BE2C (cell line): ENCODE data around the gene EID2.

ENCODE experiments used
- DNase-seq: peaks from one replicate; pipeline ENCODE4 v3.0.0-alpha.2; 2020
- H3K27me3 ChIP-seq: fragments of 250-450 bp; sonication (Bioruptor Pico); 2 replicates; pipeline ENCODE4 v1.5.1; 2020; ENCODE audit warnings: mild to moderate bottlenecking
- H3K36me3 ChIP-seq: fragments of 250-450 bp; sonication (Bioruptor Pico); 2 replicates; pipeline ENCODE4 v1.5.1; 2020; ENCODE audit warnings: mild to moderate bottlenecking
- H3K4me1 ChIP-seq: fragments of 250-450 bp; sonication (Bioruptor Pico); 2 replicates; pipeline ENCODE4 v1.5.1; 2020
- H3K4me3 ChIP-seq: 2 replicates; pipeline ENCODE4 v1.5.1; 2011; ENCODE audit warnings: low read depth, low read length
- H3K9me3 ChIP-seq: fragments of 250-450 bp; sonication (Bioruptor Pico); 2 replicates; pipeline ENCODE4 v1.5.1; 2020
- CTCF ChIP-seq: IDR thresholded peaks from 2 replicates; pipeline ENCODE4 v1.5.1; 2012; ENCODE audit warnings: mild to moderate bottlenecking, low read depth, low read length

The EID2 gene

DNA sequence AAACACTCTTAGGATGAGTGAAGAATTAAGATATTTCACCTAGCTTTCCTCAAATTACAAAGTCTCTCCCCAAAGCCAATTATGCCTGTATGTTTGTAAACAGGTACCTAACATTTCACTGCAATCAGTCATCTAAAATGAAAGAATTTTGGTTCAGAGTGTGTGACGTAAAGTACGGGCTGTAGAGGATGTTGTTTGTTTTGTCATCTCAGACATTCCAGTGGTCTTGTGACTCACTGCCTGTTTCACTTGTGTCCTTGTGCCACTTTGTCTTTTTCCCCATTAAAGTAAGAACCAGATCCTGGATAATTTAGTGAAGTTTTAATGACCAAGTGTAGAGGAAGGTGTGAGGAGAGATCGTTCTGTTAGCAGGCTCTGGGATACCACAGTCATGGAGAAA, 28.6 kb upstream of the EID2 start:
- Histone ChIP-seq H3K9me3 (no peaks in the 10 kb centered on the region), H3K27me3 (peaks cover 17% of the 10 kb centered on the region), H3K4me3 (no peak overlapping the region), H3K4me1 (no peaks in the 10 kb centered on the region), H3K36me3 (no peaks in the 10 kb centered on the region)
- no peak for DNase-seq
- no peak for TF ChIP-seq CTCF

DNA sequence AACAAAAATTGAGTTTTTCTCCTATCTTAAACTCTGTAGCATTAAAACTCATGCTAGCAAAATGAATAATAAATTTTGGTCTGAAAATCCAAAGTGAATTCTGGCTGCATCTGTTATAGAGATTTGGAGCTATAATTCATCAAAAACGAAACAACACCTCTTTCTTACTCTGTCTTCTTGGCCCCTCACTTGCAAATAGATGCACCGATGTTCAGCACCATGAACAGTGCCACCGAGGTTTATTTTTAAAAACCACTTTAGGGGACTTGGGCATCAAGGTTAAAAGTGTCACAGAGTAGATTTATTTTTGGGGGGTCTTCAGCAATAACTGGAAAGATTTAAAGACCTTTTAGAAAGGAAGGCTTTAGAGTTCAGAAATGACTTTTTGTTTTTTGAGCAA, 26.1 kb upstream of the EID2 start:
- Histone ChIP-seq H3K4me3 (no peak overlapping the region), H3K4me1 (no peaks in the 10 kb centered on the region), H3K9me3 (no peaks in the 10 kb centered on the region), H3K27me3 (peaks cover 23% of the 10 kb centered on the region), H3K36me3 (no peaks in the 10 kb centered on the region)
- no peak for TF ChIP-seq CTCF
- no peak for DNase-seq

GRCh38 chr19:39563408-39563807, 23.4 kb upstream of the EID2 start:
- Histone ChIP-seq H3K4me3 (no peak overlapping the region), H3K27me3 (peaks cover 20% of the 10 kb centered on the region), H3K9me3 (no peaks in the 10 kb centered on the region), H3K4me1 (no peaks in the 10 kb centered on the region), H3K36me3 (no peaks in the 10 kb centered on the region)
- no peak for DNase-seq
- TF ChIP-seq CTCF: no peak

- no peak for DNase-seq
- no peak overlapping the region for H3K4me3 ChIP-seq
- no peaks in the 10 kb centered on the region for H3K36me3 ChIP-seq
Measured at GRCh38 chr19:39558624-39559117, 18.7 kb upstream of the EID2 start.

DNA sequence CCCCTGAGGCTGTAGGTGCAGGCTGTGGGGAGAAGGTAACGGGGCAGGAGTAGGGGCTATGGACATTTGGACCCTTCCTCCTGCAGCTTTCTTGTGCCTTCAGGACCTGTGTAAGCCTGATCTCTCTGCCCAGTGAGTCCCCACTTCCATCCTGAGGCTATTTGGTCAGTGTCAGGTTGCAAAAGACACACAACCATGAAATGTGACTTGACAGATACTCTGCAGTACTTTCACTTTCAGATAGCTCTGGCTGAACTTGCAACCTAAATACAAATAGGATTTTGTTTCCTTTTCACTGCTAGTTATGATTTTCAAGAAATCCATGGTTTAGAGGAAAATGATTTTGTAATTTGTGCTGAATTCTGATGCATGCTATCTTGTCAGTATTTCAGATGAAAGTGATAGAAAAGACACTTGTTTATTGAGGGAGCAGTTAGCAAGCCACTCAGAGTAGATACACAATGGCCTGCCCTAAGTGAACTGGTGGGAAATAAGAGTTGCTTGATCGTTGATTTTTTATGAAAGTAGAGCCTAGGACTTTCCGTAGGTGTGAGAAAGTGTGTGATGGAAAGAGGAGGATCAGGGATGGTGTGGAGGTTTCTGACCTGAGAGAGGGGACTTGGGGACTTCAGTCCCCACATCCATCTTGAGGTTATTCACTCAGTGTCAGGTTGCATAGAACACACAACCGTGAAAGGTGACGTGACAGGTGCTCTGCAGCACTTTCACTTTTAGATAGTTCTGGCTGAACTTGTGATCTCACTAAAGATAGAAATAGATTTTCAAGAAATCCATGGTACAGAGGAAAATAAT, 18.1 kb upstream of the EID2 start:
- Histone ChIP-seq H3K9me3 (no peaks in the 10 kb centered on the region), H3K36me3 (no peaks in the 10 kb centered on the region), H3K27me3 (peaks cover 19% of the 10 kb centered on the region; the same call in 1 of the 2 replicates), H3K4me3 (no peak overlapping the region), H3K4me1 (no peaks in the 10 kb centered on the region)
- DNase-seq: no peak
- no peak for TF ChIP-seq CTCF

More at GRCh38 chr19:39558624-39559117, 18.7 kb upstream of the EID2 start:
- TF ChIP-seq CTCF: no peak
- H3K27me3 ChIP-seq: peaks cover 14% of the 10 kb centered on the region; the same call in 1 of the 2 replicates
- no peaks in the 10 kb centered on the region for H3K9me3 ChIP-seq
- no peaks in the 10 kb centered on the region for H3K4me1 ChIP-seq

DNA sequence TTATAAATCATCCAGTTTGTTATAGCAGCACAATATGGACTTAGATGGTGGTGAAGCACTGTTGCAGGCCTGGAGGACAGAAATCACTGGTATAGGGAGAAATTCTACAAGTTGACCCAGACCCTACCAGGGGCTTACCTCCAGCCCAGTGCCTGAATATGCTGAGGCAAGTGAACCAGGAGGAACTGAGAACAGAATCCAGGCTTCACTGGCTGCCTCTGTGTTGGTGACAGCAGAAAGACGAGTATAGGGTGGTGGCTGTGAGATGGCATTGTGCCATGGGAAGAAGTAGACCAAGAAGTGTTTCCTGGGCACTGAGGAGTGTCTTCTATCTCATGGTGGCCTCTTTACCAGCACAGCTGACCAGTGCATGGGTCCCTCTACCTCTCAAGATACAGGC, 15.9 kb upstream of the EID2 start:
- peaks cover 17% of the 10 kb centered on the region; the same call in 1 of the 2 replicates for H3K27me3 ChIP-seq
- no peaks in the 10 kb centered on the region for H3K9me3 ChIP-seq
- no peak for DNase-seq
- no peaks in the 10 kb centered on the region for H3K36me3 ChIP-seq
- no peak for TF ChIP-seq CTCF
- no peak overlapping the region for H3K4me3 ChIP-seq
- no peaks in the 10 kb centered on the region for H3K4me1 ChIP-seq
